NCI-H1417 treated with DMSO at 0.1 percent for 48 hours (cell line): ENCODE results near the gene TEX29.

ENCODE experiments used
- DNase-seq: peaks from one replicate; lab custom pipeline; 2025; lab: John Stamatoyannopoulos, UW

Gene TEX29

DNA sequence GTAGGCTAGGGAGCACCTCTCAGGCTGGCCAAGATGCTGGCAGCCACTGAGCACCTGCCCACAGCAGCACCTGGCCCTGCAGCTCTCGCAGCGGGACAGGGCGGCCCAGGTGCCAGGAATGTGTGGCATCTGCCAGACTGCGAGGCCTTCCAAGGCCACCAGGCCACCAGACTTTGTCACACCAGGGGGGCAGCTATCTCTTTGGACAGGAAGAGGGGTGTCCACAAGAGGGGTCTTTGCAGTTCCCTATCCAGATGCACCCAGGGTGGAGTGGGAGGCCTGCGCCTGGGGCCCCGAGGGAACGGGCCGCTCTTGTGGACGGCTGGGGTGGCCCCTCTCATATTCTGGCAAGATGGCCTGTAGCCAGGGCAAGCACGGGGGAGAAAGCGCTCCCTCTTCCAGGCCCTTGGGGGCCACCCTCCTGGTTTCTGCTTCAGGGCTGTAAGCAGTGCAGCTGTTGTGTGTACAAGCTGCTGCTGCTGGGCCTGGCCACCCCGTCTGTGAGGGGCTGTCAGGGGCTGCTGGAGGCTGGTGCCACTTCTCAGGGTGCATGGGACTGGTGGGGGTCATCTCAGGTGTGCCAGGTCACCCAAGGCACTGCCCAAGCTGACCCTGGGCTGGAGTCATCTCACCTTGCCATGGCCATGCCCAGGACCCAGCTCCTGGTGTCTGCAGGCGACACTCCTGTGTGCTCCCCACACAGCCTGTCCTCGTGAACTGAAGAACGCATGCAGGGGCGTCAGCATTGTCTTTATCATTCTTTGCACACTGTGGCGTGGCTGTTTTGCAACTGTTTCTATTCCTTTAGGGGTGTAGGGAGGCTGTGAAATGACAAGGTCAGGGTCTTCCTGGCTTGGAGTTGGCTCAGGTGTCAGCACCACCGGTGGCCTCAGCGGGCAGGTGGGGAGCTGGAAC lies 1.8 kb downstream of the TEX29 start:
- DNase-seq = no peak

- DNase-seq = no peak
Observed at GRCh38 chr13:111322916-111323331, 2.5 kb downstream of the TEX29 start.

DNA sequence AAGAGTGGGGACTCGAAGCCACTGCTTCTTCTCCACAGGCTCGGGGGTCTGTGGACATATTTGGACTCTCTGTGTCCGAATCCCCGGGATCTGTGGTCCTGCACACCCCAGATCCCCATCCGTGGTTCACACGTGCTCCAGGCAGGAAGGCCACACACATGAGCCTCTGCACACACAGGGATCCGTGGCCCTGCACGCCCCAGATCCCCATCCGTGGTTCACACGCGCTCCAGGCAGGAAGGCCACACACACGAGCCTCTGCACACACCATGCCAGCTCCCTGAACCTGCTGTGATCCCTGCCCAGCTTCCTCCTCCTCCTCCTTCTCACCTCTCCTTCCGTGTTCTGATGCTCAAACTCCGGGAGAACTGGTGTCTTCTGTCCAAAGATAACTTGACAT lies 3.1 kb downstream of the TEX29 start:
- no peak for DNase-seq

- no peak for DNase-seq
Observed at GRCh38 chr13:111323950-111324651, 3.7 kb downstream of the TEX29 start.

DNA sequence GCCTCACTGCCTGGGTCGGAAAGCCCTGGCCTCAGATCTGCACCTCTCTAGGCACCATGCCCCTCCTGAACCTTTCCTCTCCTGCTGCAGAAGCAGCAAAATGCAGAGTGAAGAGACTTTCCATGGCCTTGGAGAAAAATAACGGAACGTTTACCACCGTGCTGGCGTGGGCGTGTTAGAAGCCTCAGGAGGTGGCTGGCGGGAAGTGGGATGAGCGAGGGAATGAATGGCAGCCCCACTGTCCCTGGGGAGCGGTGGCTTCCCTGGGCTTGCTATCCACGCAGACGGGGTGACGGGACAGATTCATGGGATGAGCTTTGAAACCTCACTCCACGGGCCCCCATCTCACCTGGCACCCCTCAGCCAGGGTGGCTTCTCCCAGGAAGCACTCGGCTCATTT lies 4.3 kb downstream of the TEX29 start:
- no peak for DNase-seq

- no peak for DNase-seq
Observed at GRCh38 chr13:111325146-111325890, 4.9 kb downstream of the TEX29 start.

- DNase-seq = no peak
Observed at GRCh38 chr13:111325941-111326620, 5.6 kb downstream of the TEX29 start.

- no peak for DNase-seq
Observed at GRCh38 chr13:111326621-111326965, 6.2 kb downstream of the TEX29 start.

- DNase-seq = no peak
Observed at GRCh38 chr13:111326981-111327642, 6.7 kb downstream of the TEX29 start.

- DNase-seq = no peak
Observed at GRCh38 chr13:111327730-111328573, 7.5 kb downstream of the TEX29 start.

DNA sequence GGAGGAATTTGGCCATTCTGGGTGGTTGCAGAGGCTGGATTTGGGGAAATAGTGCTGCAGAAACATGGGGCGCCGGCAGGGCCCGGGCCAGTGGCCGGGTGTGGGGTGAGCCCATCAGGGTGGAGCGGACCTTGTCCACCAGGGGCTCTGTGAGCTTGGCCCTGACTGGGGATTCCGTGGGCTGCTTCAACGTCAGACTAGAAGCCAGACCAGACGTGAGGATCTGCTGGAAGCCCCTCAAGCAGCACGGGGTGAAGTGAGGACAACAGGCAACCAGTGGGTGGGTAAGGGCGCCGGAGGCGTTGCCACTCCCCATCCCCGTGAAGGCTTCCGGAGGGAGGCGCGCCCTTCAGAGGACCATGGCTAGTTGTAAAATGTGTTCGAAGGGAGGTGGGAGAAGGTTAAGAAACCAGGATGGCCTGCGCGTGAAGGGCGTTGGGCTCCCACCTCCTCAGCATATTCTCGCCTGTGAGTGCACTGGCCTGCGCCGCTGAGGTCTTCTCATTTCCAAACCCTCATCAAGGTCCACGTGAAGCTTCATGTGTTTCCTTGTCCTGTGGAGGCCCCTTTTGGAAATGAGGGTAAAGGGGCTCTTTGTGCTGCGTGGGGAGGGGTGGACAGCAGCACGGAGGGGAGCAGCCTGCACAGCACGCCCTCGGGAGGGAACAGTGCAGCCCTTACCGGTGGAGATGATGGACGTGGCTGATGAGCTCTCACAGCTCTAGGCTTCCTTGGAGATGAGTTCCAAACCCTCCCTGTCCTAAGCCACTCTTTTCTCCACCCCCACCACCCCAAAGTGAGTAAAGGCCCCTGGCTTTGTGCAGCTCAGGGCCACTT lies 8.3 kb downstream of the TEX29 start:
- no peak for DNase-seq

DNA sequence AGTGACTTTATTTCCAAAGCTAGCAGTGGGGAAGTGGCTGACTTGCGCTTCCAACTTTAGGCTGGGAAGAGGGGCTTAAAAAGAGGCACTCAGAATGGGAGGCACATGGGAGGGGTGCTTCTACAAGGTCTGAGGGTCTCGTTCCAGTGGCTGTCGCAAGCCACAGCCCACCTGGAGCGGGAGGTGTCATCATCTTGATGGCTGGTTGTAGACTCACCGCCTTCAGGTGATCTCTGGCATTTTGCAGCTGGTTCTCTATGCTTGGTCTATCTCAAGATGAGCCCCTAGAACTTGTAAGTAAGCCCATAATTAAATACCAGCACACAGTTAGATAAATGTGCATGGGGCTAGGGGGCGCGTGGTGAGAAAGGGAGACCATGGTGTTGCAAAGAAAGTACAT lies 9.2 kb downstream of the TEX29 start:
- no peak for DNase-seq

DNA sequence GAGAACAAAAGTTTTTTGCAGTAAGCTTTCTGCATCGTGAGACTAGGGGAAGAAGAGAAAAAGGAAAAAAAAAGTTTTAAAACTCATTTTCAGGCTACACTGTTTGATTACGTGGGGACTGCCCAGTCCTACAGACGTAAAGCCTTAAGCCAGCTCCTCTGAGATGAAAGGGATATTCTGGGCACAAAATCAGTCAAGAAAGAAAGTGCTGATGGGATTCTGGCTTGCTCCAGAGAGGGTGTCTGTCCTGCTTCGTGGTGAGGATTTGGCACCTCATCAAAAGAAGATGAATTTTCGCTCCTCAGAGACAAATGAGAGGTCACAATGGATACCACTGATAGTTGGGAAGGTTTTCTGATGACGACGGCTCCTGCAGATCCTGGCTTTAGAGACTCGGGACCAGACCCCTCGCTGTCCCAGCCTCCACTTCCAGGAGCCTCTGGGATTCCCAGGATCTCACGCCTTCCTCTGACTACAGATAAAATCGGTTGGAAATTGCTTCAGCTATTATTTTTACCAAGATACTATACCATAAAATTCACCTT lies 9.7 kb downstream of the TEX29 start:
- no peak for DNase-seq

GRCh38 chr13:111335298-111335697 lies 14.9 kb downstream of the TEX29 start:
- DNase-seq = no peak

- DNase-seq = no peak
Observed at GRCh38 chr13:111336666-111337065, 16.2 kb downstream of the TEX29 start.

DNA sequence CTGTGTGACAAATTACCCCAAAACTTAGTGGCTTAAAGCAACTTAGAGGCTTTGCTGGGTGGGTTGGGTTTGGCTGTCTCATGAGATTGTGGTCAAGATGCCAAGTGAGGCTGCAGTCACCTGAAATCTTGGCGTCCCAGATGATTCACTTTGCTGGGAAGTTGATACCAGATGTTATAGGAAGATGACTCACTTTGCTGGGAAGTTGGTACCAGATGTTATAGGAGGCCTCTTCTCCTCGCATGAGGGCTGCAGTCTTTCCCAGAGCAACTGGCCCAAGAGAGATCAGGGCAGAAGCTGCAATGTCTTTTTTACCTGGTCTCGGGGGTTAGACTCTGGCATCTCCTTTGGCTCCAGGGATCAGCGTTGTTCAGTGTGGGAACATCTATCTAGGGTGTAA lies 16.8 kb downstream of the TEX29 start:
- DNase-seq = no peak

DNA sequence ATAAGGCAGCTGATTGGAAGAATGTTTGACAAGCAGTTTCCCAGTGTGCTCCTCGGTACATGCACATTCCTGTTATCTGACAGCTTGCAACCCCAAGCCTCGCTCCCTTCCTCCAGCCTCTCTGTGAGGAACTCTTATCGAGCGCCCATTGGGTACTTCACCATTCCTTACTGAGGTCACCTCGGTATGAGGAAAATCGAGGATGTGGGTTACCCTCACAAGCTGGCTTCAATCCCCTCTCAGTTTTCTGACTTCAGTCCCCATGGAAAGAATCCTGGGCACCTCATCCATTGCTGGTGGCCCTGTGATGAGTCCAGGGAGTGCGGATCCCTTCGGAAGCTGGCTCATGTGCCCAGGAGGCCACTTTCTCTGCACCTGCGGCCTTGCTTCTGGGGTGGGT lies 17.3 kb downstream of the TEX29 start:
- no peak for DNase-seq

- no peak for DNase-seq
Observed at GRCh38 chr13:111338841-111339240, 18.4 kb downstream of the TEX29 start.

DNA sequence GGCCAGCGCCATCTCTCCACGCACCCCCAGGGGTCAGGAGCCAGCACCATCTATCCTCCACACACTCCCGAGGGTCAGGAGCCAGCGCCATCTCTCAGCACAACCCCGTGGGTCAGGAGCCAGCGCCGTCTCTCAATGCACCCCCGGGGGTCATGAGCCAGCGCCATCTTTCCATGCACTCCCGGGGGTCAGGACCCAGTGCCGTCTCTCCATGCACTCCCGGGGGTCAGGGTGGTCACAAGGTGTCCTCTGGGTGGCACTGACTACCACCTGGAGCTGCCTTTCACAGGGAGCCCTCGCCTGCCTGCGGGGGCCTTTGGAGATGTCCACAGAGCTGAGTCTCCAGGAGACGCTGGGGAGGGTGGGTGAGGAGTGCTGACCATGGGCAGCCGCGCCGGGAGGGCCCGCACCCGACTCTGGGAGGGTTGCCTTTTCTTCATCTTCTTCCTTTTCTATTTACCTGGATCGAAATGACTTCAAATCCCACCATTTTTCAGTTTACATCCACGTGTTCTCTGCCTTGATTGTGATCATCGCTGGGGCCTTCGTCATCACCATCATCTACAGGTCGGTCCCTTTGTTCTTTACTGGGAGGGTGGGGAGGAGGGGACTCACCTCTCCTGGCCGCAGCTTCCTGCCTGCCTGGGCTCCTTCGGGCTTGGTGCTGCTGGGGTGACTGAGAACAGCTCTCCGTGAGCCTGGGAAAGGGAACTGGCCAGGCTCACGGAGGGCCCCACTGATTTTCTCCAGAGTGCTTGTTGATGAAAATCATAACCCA lies 19.1 kb downstream of the TEX29 start:
- DNase-seq = no peak
